ENCODE results near the gene SLC39A11. TPM values are rescaled to one million over a fixed set of nuclear protein-coding genes. Genes with fewer than 3 reads are reported as not detected.

SLC39A11 gene
- total RNA-seq, 4 donors from 2014 or later = 23.0 to 30.9 (median 27.6) TPM

DNA sequence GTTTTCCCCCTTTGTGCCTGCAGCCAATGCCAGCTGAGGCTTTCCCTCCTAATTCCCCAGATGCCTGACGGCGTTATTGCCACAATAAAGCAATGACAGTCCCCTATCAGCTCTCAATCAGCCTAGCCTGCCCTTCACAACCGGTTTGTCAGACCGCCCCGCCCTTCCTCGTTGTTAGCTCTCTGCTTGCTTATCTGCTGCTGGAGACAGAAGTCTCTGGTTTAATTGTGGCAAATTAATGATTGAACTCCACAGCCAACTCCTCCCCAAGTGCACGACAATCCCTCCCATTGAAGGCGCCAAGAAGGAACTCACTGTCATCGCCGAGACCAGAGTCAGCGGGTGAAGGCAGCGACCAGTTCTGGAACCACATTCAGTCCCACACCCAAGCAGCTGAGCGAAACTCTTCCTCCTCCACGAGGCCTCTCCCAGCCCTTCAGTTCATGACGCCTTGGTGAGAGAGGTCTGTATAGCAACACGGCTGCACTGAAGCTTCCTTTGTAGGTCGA lies 474.4 kb downstream of the SLC39A11 start:
- H3K9me3 ChIP-seq = no peaks in the 10 kb centered on the region
- H3K4me3 ChIP-seq = peak overlapping the region in 1 of 4 donors; percentile 1
- peaks cover 0 to 46% (median 23%) of the 10 kb centered on the region in 3 donors for H3K4me1 ChIP-seq
- no peak for TF ChIP-seq POLR2A (IDR thresholded peaks at IDR 0.05)
- TF ChIP-seq, protein P1, sequence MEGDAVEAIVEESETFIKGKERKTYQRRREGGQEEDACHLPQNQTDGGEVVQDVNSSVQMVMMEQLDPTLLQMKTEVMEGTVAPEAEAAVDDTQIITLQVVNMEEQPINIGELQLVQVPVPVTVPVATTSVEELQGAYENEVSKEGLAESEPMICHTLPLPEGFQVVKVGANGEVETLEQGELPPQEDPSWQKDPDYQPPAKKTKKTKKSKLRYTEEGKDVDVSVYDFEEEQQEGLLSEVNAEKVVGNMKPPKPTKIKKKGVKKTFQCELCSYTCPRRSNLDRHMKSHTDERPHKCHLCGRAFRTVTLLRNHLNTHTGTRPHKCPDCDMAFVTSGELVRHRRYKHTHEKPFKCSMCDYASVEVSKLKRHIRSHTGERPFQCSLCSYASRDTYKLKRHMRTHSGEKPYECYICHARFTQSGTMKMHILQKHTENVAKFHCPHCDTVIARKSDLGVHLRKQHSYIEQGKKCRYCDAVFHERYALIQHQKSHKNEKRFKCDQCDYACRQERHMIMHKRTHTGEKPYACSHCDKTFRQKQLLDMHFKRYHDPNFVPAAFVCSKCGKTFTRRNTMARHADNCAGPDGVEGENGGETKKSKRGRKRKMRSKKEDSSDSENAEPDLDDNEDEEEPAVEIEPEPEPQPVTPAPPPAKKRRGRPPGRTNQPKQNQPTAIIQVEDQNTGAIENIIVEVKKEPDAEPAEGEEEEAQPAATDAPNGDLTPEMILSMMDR (IDR thresholded peaks at IDR 0.05) = no peak
- H3K27ac ChIP-seq = peak overlapping the region; percentile 64 to 81 (median 67)
- 7 to 11% methylated on average over 10 to 16 of the region's 17 CpGs for WGBS, 2 donors
- no peak for DNase-seq
- intact Hi-C loops (cut with DNase I) = no loop called here
- H3K27me3 ChIP-seq = peaks cover 0 to 52% (median 0%) of the 10 kb centered on the region in 4 donors
- no peaks in the 10 kb centered on the region for H3K36me3 ChIP-seq

DNA sequence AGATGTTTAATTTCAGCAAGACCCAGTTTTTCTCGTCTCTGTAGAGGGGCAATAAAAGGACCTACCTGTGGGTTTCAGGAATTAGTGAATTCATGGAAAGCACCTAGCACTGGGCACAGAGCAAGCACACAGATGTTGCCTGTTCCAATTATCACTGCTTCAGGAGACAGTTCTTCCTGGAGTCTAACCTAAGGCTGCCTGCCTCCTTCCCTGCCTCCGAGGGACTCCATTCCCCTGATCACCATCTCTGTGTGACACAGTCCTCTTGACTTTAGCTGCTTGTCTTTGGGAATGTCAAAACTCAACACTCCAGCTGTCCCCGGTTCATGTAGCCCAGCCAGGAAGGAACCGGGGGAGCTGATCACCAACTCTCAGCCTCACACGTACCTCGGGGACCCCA lies 474.9 kb downstream of the SLC39A11 start:
- DNase-seq = no peak
- H3K27ac ChIP-seq = peak overlapping the region; percentile 64 to 81 (median 67)

DNA sequence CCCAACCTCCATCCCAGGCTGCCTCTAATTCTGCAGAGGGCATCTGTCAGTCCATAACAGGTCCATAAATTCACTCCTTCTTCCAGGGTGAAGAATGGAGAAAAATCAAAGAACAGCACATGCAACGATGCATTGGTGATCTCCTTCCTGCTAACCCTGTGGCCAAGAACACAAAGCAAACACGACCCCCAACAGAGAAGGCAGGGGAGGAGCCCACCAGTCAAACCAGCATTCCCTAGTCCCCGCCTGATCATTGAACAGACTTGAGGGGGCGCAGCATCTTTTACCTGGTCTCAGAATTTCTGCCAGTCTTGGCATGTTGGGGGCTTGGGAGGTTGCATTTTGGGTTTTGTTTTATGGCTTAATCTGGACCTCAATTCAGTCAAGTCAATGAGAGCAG lies 476.0 kb downstream of the SLC39A11 start:
- WGBS, 2 donors = 73 to 76% methylated on average over 3 to 4 of the region's 4 CpGs
- DNase-seq = no peak
- Histone ChIP-seq H3K27me3 (peaks cover 0 to 42% (median 0%) of the 10 kb centered on the region in 4 donors), H3K36me3 (no peaks in the 10 kb centered on the region), H3K4me3 (no peak overlapping the region), H3K9me3 (no peaks in the 10 kb centered on the region), H3K27ac (no peak overlapping the region), H3K4me1 (peaks cover 0 to 49% (median 23%) of the 10 kb centered on the region in 3 donors)
- no peak for TF ChIP-seq POLR2A (IDR thresholded peaks at IDR 0.05)
- TF ChIP-seq, protein P1 (IDR thresholded peaks at IDR 0.05) = no peak
- intact Hi-C loops (cut with DNase I) = no loop called here

More for the DNA sequence above, 474.9 kb downstream of the SLC39A11 start:
- intact Hi-C loops (cut with DNase I) = no loop called here
- H3K9me3 ChIP-seq = no peaks in the 10 kb centered on the region
- TF ChIP-seq, protein P1 (IDR thresholded peaks at IDR 0.05) = no peak
- TF ChIP-seq POLR2A (IDR thresholded peaks at IDR 0.05) = no peak
- H3K4me3 ChIP-seq = no peak overlapping the region
- H3K4me1 ChIP-seq = peaks cover 0 to 49% (median 23%) of the 10 kb centered on the region in 3 donors
- no peaks in the 10 kb centered on the region for H3K36me3 ChIP-seq
- peaks cover 0 to 47% (median 0%) of the 10 kb centered on the region in 4 donors for H3K27me3 ChIP-seq
- 48 to 50% methylated on average over 6 of the region's 6 CpGs for WGBS, 2 donors

DNA sequence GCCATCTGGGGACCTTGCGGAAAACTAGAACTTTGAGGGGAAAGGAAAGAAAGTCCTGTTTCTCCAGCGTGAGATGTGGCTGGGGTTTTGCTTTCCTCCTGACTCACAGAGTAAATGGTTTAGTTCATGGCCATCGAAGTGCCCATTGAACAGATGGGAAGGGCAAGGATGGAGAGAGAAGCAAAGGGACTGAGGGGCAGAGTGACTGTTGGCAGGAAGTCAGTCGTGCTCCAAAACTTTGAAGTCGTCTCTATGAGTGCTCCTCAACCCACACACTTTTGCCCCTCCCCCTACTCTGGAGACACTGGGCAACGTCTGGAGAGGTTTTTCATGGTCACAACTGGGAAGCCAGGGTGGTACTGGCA lies 476.9 kb downstream of the SLC39A11 start:
- Histone ChIP-seq H3K4me3 (no peak overlapping the region), H3K9me3 (no peaks in the 10 kb centered on the region), H3K27ac (peak overlapping the region in 1 of 4 donors; percentile 0), H3K4me1 (peaks cover 0 to 49% (median 23%) of the 10 kb centered on the region in 3 donors), H3K27me3 (peaks cover 0 to 36% (median 0%) of the 10 kb centered on the region in 4 donors), H3K36me3 (no peaks in the 10 kb centered on the region)
- intact Hi-C loops (cut with DNase I) = no loop called here
- 55 to 61% methylated on average over 5 to 6 of the region's 6 CpGs for WGBS, 2 donors
- no peak for DNase-seq
- TF ChIP-seq, protein P1 (IDR thresholded peaks at IDR 0.05) = no peak
- TF ChIP-seq POLR2A (IDR thresholded peaks at IDR 0.05) = no peak

DNA sequence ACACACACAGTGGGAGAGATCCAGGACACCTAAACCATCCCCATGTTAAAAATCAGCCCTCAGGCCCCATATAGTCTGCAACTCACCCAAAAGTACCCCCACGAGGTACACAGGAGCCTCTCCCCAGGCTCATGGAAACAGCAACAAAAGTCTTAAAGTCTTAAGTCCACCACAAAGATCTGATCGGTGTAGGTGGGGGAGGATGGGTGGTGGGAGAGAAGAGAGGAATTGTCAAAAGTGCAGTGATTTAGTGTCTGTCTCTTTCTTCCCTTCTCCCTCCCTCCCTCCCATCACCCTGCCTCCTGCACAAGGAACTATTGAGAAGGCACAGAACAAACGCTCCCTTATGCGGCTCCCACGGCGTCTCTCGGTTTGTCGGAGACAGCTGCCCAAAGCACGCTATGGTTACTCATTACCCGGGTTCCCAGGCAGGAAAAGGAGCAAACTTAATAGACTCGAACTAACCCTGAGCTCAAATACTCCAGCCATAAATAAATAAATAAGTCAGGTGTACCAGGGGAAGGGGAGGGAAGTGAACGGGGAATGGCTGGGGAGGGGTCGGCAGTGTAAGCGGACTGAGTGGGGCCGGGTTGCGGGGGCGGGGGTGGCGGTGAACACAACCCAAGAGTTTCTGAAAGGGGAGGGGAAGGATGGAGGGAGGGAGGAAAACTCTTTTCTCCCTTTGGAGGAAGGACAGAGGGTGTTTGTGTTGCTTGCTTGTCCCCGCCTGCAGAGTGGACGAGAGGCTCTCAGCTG lies 477.4 kb downstream of the SLC39A11 start:
- H3K4me1 ChIP-seq = peaks cover 0 to 54% (median 24%) of the 10 kb centered on the region in 3 donors
- no peak overlapping the region for H3K4me3 ChIP-seq
- peaks cover 0 to 31% (median 0%) of the 10 kb centered on the region in 4 donors for H3K27me3 ChIP-seq
- intact Hi-C loops (cut with DNase I) = no loop called here
- DNase-seq = no peak
- no peaks in the 10 kb centered on the region for H3K9me3 ChIP-seq
- H3K27ac ChIP-seq = peak overlapping the region; percentile 51 to 66 (median 58)
- 45 to 50% methylated on average over 8 to 18 of the region's 20 CpGs for WGBS, 2 donors
- no peak for TF ChIP-seq POLR2A (IDR thresholded peaks at IDR 0.05)
- TF ChIP-seq, protein P1 (IDR thresholded peaks at IDR 0.05) = no peak
- no peaks in the 10 kb centered on the region for H3K36me3 ChIP-seq

Measured in esophagus squamous epithelium (tissue), 5 donors.